MV-4-11 (cell line): ENCODE data around the gene BICRA.

ENCODE experiments used
- DNase-seq: peaks from one replicate; lab custom pipeline; 2025; lab: John Stamatoyannopoulos, UW

Gene BICRA

DNA sequence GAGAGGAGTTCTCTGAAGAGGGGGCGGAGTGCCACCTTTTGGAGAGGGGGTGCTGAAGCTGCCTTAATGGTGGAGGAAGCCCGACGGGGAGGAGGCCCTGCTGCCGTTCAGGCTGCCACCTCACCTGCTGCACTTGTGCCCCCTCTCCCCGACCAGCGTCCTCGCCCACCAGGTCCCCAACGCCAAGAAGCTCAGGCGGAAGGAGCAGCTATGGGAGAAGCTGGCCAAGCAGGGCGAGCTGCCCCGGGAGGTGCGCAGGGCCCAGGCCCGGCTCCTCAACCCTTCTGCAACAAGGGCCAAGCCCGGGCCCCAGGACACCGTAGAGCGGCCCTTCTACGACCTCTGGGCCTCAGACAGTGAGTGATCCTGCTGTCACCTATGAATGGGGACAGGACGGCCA, 141.8 kb downstream of the BICRA start:
- no peak for DNase-seq

DNA sequence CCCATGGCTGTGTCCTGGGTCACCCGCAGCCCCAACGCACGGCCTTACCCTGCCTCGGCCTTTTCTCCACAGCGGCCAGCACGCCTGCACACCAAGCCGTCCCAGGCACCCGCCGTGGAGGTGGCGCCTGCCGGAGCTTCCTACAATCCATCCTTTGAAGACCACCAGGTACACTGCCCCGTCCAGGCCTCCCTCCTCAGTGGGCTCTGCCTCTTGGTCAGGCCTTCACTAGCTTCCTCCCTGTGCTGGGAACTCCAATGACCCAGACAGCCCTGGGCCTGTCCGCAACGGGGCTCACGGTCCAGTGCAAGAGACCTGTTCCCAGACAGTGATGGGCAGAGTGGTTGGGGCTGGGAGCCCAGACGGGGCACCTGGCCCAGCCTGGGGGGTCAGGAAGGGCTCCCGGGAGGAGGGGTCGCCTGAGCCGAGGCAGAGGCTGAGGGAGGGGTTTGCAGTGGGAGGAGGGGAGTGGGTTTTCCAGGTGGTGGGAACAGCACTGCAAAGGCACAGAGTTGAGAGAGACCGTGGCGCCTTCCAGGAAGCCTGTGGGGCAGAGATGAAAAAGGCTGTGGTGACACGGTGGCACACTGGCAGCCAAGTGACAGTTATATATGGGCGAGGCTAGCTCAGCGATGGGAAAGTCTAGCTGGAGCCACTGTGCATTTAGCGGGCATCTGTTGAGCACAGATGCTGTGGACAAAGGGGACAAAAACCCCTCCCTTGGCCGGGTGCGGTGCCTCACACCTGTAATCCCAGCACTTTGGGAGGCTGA, 143.7 kb downstream of the BICRA start:
- DNase-seq, result no peak
